SU-DHL-6 (cell line): ENCODE data around the gene INAFM1.

Source experiments
- H2AFZ ChIP-seq: fragments of 200-600 bp; sonication (generic); 2 replicates; pipeline ENCODE4 v1.6.1; 2014; ENCODE audit warnings: low read depth, mild to moderate bottlenecking, moderate library complexity, mixed read lengths, antibody characterized with exemption, low read length; ENCODE audit not compliant: severe bottlenecking
- H3F3A ChIP-seq: fragments of 200-600 bp; shearing (Covaris generic); 2 replicates; pipeline ENCODE4 v1.6.0; 2016; ENCODE audit warnings: antibody characterized with exemption, mild to moderate bottlenecking; ENCODE audit not compliant: insufficient read depth
- H3K27ac ChIP-seq: fragments of 200-600 bp; sonication (generic); 2 replicates; pipeline ENCODE4 v1.5.1; 2016; ENCODE audit warnings: low read depth, mild to moderate bottlenecking, low read length, moderate library complexity, mixed read lengths
- H3K27me3 ChIP-seq: fragments of 200-600 bp; sonication (generic), shearing (Covaris generic); 2 replicates; pipeline ENCODE4 v1.6.0; 2014; ENCODE audit warnings: mild to moderate bottlenecking, low read length
- H3K36me3 ChIP-seq: fragments of 200-600 bp; sonication (generic); 2 replicates; pipeline ENCODE4 v1.6.1; 2014; ENCODE audit warnings: mild to moderate bottlenecking, low read length, mixed read lengths
- H3K4me2 ChIP-seq: fragments of 300-600, 200-600 bp; shearing (Covaris generic), sonication (generic); 2 replicates; pipeline ENCODE4 v1.6.0; 2014; ENCODE audit warnings: low read length, low read depth, mild to moderate bottlenecking; ENCODE audit not compliant: poor library complexity, severe bottlenecking
- H3K4me3 ChIP-seq: fragments of 200-600 bp; sonication (generic); 2 replicates; pipeline ENCODE4 v1.5.1; 2014; ENCODE audit warnings: antibody characterized with exemption, low read length, mild to moderate bottlenecking, mixed read lengths; ENCODE audit not compliant: insufficient read depth, poor library complexity, severe bottlenecking
- H3K79me2 ChIP-seq: fragments of 200-600 bp; sonication (generic); 2 replicates; pipeline ENCODE4 v1.6.1; 2014; ENCODE audit warnings: mild to moderate bottlenecking, low read length, moderate library complexity; ENCODE audit not compliant: insufficient read depth
- H3K9ac ChIP-seq: fragments of 200-600 bp; sonication (generic); 2 replicates; pipeline ENCODE4 v1.7.0; 2014; ENCODE audit warnings: mild to moderate bottlenecking, low read length
- H3K9me2 ChIP-seq: fragments of 200-600 bp; sonication (generic); replicated peaks from 2 replicates; pipeline ENCODE4 v1.6.1; 2014; ENCODE audit warnings: low read length; ENCODE audit not compliant: insufficient read depth
- H3K9me3 ChIP-seq: fragments of 200-600 bp; sonication (generic); 2 replicates; pipeline ENCODE4 v1.6.1; 2014; ENCODE audit warnings: low read length, mixed read lengths; ENCODE audit not compliant: insufficient read depth
- H4K20me1 ChIP-seq: fragments of 200-600 bp; sonication (generic); 2 replicates; pipeline ENCODE4 v1.6.1; 2014; ENCODE audit warnings: low read depth, mild to moderate bottlenecking, antibody characterized with exemption, low read length, moderate library complexity, mixed read lengths
- EZH2phosphoT487 ChIP-seq: fragments of 200-600 bp; sonication (generic), shearing (Covaris generic); conservative IDR thresholded peaks from 2 replicates; pipeline ENCODE4 v1.6.1; 2018; ENCODE audit warnings: mild to moderate bottlenecking, antibody characterized with exemption, low read length, moderate library complexity, mixed read lengths
- TF ChIP-seq, protein P1 (sequence below): fragments of 200-600 bp; sonication (generic); IDR thresholded peaks from one replicate; pipeline ENCODE4 v1.5.1; 2017; ENCODE audit warnings: antibody characterized with exemption, mild to moderate bottlenecking, low read length, moderate library complexity; ENCODE audit not compliant: insufficient read depth, poor library complexity, severe bottlenecking

Gene INAFM1

DNA sequence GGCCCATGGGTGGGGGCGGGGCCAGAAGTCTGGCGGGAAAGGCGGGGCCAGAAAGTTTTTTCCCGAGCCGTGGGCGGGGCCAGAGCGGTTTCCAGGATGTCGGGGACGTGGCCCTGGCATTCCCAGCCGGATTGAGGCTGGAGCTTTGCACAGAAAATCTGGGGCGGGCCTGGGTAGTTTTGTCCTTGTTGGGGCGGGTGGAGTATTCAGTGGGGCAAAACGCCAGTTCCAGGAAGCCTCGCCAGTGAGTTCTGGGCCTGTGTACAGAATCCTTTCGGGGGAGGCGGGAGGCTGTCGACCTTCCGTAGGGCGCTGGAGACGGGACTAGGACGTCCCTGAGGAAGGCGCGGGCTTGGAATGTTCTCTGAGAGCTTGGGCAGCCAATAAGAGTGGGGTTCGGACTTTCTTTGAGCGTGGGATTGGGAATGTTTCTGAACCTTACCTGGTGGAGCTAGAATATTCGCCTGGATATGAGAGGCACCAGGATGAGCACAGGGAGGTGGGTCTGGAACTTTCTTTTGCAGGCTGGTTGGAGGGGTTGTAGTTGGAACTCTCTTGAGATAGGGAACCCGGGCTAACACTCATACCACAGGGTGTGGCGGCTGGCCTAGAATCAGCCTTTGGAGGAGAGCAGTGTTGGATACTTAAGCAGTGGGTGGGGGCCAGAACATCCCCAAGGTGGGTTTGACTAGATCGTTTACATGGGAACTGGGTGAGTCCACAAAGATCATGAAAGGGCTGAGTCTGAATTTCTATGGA is 17.1 kb upstream of the INAFM1 start:
- H3K4me2 ChIP-seq = peak overlapping the region; percentile 68
- peak overlapping the region; percentile 13; the same call in 1 of the 2 replicates for H3K27ac ChIP-seq
- no peaks in the 10 kb centered on the region for H3K36me3 ChIP-seq
- H3K4me3 ChIP-seq = peak overlapping the region; percentile 58
- peaks cover 6% of the 10 kb centered on the region for H3F3A ChIP-seq
- H3K9ac ChIP-seq = peak overlapping the region; percentile 45
- TF ChIP-seq, protein P1, sequence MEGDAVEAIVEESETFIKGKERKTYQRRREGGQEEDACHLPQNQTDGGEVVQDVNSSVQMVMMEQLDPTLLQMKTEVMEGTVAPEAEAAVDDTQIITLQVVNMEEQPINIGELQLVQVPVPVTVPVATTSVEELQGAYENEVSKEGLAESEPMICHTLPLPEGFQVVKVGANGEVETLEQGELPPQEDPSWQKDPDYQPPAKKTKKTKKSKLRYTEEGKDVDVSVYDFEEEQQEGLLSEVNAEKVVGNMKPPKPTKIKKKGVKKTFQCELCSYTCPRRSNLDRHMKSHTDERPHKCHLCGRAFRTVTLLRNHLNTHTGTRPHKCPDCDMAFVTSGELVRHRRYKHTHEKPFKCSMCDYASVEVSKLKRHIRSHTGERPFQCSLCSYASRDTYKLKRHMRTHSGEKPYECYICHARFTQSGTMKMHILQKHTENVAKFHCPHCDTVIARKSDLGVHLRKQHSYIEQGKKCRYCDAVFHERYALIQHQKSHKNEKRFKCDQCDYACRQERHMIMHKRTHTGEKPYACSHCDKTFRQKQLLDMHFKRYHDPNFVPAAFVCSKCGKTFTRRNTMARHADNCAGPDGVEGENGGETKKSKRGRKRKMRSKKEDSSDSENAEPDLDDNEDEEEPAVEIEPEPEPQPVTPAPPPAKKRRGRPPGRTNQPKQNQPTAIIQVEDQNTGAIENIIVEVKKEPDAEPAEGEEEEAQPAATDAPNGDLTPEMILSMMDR = no peak
- no peak for TF ChIP-seq EZH2phosphoT487
- no peaks in the 10 kb centered on the region for H3K79me2 ChIP-seq
- H2AFZ ChIP-seq = no peak overlapping the region
- no peaks in the 10 kb centered on the region for H3K9me3 ChIP-seq
- H3K9me2 ChIP-seq = no peaks in the 10 kb centered on the region
- H3K27me3 ChIP-seq = no peaks in the 10 kb centered on the region
- H4K20me1 ChIP-seq = no peaks in the 10 kb centered on the region; the same call in 1 of the 2 replicates

DNA sequence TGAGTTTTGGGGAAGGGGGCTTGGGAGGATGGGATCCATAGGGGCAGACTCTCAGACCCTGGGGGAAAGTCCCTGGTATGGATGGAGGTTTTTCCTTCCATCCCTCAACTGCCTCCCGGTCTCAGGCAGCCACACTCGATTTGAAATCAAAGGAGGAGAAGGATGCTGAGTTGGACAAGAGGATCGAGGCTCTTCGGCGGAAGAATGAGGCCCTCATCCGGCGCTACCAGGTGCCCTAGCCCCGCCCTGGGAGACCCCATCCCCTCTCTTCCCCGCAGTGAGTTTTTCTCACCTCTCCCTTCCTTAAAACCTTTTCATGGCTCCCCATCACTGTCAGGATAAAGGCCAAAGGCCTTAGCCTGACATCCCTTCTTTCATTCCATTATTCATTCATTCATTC is 16.3 kb upstream of the INAFM1 start:
- no peaks in the 10 kb centered on the region for H3K9me3 ChIP-seq
- no peaks in the 10 kb centered on the region for H3K36me3 ChIP-seq
- no peaks in the 10 kb centered on the region for H3K27me3 ChIP-seq
- H3F3A ChIP-seq = peaks cover 4% of the 10 kb centered on the region
- no peak overlapping the region; the same call in 1 of the 2 replicates for H3K9ac ChIP-seq
- no peak overlapping the region for H3K4me2 ChIP-seq
- no peaks in the 10 kb centered on the region for H3K79me2 ChIP-seq
- no peak overlapping the region for H3K27ac ChIP-seq
- H3K4me3 ChIP-seq = no peak overlapping the region
- H4K20me1 ChIP-seq = no peaks in the 10 kb centered on the region; the same call in 1 of the 2 replicates
- no peak overlapping the region for H2AFZ ChIP-seq
- TF ChIP-seq, protein P1 = no peak
- no peak for TF ChIP-seq EZH2phosphoT487
- H3K9me2 ChIP-seq = no peaks in the 10 kb centered on the region

DNA sequence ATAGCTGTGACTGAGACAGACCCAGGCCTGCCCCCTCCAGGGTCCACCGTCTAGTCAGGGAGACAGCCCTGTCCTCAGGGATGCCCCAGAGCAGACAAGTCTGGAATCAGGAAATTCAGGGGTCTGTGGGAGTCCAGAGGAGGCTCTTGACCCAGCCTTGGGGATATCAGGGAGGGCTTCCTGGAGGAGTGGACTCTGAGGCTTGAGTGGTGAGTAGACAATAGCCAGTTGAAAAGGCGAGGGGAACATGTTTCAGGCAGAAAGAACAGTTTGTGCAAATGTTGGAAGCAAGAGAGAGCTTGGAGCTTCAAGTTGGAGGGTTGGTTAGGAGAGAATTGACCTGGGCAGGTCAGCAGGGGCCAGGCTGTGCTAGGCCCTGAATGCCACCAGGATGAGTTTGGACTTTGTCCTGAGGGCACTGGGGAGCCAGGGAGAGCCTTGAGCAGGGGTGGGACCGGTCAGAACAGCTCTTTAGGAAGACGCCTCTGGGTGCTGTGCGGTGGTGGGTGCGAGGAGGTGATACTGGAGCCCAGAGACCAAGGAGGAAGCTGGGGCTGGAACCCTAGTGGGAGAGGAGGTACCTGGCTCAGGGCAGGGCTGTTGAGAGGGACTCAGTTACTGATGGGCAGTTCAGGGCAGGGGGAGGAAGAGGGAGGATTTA is 15.7 kb upstream of the INAFM1 start:
- no peak overlapping the region for H3K9ac ChIP-seq
- H3K9me2 ChIP-seq = no peaks in the 10 kb centered on the region
- H3K79me2 ChIP-seq = no peaks in the 10 kb centered on the region
- no peaks in the 10 kb centered on the region; the same call in 1 of the 2 replicates for H3F3A ChIP-seq
- no peak overlapping the region for H3K27ac ChIP-seq
- no peak overlapping the region for H3K4me2 ChIP-seq
- no peak overlapping the region for H3K4me3 ChIP-seq
- no peaks in the 10 kb centered on the region for H3K9me3 ChIP-seq
- H3K27me3 ChIP-seq = no peaks in the 10 kb centered on the region
- no peaks in the 10 kb centered on the region for H3K36me3 ChIP-seq
- TF ChIP-seq EZH2phosphoT487 = no peak
- TF ChIP-seq, protein P1 = no peak
- no peak overlapping the region for H2AFZ ChIP-seq
- no peaks in the 10 kb centered on the region; the same call in 1 of the 2 replicates for H4K20me1 ChIP-seq
